Measurements from ENCODE around the gene GPX3.

DNA sequence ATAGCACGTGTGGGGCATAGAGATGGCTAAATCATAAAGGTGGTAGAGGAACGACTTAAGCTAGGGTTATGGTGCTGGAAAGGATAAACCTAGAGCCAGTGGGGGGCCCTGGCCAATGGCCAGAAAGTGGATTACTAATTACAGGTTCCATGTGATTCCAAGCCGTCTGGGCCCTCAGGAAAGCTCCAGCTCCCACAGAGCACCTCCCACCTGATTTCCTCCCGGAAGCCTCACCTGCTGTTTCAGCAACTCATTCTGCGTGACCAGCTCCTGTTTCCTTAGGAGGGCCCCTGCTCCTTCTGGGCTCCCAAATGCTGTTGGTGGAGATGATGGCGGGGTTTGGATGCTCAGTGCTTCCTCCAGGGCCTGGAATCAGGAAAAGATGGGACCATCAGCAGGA, 16.2 kb downstream of the GPX3 start:
- TF ChIP-seq, protein P1, sequence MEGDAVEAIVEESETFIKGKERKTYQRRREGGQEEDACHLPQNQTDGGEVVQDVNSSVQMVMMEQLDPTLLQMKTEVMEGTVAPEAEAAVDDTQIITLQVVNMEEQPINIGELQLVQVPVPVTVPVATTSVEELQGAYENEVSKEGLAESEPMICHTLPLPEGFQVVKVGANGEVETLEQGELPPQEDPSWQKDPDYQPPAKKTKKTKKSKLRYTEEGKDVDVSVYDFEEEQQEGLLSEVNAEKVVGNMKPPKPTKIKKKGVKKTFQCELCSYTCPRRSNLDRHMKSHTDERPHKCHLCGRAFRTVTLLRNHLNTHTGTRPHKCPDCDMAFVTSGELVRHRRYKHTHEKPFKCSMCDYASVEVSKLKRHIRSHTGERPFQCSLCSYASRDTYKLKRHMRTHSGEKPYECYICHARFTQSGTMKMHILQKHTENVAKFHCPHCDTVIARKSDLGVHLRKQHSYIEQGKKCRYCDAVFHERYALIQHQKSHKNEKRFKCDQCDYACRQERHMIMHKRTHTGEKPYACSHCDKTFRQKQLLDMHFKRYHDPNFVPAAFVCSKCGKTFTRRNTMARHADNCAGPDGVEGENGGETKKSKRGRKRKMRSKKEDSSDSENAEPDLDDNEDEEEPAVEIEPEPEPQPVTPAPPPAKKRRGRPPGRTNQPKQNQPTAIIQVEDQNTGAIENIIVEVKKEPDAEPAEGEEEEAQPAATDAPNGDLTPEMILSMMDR (IDR thresholded peaks at IDR 0.05) = no peak
- TF ChIP-seq, protein P2, sequence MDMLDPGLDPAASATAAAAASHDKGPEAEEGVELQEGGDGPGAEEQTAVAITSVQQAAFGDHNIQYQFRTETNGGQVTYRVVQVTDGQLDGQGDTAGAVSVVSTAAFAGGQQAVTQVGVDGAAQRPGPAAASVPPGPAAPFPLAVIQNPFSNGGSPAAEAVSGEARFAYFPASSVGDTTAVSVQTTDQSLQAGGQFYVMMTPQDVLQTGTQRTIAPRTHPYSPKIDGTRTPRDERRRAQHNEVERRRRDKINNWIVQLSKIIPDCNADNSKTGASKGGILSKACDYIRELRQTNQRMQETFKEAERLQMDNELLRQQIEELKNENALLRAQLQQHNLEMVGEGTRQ (IDR thresholded peaks at IDR 0.05; ENCODE audit: borderline replicate concordance, low read depth, low read length) = no peak
- TF ChIP-seq TCF12 (IDR thresholded peaks at IDR 0.05) (no peak), JUND (IDR thresholded peaks at IDR 0.05) (no peak), POLR2AphosphoS5 (IDR thresholded peaks at IDR 0.05; ENCODE audit: low read depth, low read length) (no peak), EZH2phosphoT487 (IDR thresholded peaks at IDR 0.05; ENCODE audit: borderline replicate concordance, low read depth) (no peak), TEAD4 (IDR thresholded peaks at IDR 0.05; ENCODE audit: borderline replicate concordance, insufficient read depth) (no peak), MXI1 (IDR thresholded peaks at IDR 0.05; ENCODE audit: low read depth, low read length) (no peak), GABPA (IDR thresholded peaks at IDR 0.05; ENCODE audit: low read depth) (no peak)
- TF ChIP-seq, protein P3, sequence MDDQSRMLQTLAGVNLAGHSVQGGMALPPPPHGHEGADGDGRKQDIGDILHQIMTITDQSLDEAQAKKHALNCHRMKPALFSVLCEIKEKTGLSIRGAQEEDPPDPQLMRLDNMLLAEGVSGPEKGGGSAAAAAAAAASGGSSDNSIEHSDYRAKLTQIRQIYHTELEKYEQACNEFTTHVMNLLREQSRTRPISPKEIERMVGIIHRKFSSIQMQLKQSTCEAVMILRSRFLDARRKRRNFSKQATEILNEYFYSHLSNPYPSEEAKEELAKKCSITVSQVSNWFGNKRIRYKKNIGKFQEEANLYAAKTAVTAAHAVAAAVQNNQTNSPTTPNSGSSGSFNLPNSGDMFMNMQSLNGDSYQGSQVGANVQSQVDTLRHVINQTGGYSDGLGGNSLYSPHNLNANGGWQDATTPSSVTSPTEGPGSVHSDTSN (IDR thresholded peaks at IDR 0.05) = no peak
- TF ChIP-seq, protein P4, sequence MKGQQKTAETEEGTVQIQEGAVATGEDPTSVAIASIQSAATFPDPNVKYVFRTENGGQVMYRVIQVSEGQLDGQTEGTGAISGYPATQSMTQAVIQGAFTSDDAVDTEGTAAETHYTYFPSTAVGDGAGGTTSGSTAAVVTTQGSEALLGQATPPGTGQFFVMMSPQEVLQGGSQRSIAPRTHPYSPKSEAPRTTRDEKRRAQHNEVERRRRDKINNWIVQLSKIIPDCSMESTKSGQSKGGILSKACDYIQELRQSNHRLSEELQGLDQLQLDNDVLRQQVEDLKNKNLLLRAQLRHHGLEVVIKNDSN (IDR thresholded peaks at IDR 0.05; ENCODE audit: borderline replicate concordance, low read depth) = no peak
- TF ChIP-seq, protein P5, sequence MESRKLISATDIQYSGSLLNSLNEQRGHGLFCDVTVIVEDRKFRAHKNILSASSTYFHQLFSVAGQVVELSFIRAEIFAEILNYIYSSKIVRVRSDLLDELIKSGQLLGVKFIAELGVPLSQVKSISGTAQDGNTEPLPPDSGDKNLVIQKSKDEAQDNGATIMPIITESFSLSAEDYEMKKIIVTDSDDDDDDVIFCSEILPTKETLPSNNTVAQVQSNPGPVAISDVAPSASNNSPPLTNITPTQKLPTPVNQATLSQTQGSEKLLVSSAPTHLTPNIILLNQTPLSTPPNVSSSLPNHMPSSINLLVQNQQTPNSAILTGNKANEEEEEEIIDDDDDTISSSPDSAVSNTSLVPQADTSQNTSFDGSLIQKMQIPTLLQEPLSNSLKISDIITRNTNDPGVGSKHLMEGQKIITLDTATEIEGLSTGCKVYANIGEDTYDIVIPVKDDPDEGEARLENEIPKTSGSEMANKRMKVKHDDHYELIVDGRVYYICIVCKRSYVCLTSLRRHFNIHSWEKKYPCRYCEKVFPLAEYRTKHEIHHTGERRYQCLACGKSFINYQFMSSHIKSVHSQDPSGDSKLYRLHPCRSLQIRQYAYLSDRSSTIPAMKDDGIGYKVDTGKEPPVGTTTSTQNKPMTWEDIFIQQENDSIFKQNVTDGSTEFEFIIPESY (IDR thresholded peaks at IDR 0.05; ENCODE audit: borderline replicate concordance, low read depth) = no peak
- TF ChIP-seq, protein P6, sequence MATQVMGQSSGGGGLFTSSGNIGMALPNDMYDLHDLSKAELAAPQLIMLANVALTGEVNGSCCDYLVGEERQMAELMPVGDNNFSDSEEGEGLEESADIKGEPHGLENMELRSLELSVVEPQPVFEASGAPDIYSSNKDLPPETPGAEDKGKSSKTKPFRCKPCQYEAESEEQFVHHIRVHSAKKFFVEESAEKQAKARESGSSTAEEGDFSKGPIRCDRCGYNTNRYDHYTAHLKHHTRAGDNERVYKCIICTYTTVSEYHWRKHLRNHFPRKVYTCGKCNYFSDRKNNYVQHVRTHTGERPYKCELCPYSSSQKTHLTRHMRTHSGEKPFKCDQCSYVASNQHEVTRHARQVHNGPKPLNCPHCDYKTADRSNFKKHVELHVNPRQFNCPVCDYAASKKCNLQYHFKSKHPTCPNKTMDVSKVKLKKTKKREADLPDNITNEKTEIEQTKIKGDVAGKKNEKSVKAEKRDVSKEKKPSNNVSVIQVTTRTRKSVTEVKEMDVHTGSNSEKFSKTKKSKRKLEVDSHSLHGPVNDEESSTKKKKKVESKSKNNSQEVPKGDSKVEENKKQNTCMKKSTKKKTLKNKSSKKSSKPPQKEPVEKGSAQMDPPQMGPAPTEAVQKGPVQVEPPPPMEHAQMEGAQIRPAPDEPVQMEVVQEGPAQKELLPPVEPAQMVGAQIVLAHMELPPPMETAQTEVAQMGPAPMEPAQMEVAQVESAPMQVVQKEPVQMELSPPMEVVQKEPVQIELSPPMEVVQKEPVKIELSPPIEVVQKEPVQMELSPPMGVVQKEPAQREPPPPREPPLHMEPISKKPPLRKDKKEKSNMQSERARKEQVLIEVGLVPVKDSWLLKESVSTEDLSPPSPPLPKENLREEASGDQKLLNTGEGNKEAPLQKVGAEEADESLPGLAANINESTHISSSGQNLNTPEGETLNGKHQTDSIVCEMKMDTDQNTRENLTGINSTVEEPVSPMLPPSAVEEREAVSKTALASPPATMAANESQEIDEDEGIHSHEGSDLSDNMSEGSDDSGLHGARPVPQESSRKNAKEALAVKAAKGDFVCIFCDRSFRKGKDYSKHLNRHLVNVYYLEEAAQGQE (IDR thresholded peaks at IDR 0.05; ENCODE audit: low read depth, low read length) = no peak
